Calu3 (cell line): Measurements from ENCODE around the gene MBNL2. TPM values are rescaled to one million over a fixed set of nuclear protein-coding genes. Genes with fewer than 3 reads are reported as not detected.

Experiments used
- BruUV-seq: library from RNA; stranded (reverse); fragments of 400-500 nt; replicated peaks from 2 replicates; lab custom pipeline; 2021; lab: Mats Ljungman, UMichigan
- CTCF ChIA-PET: fragments of 300-600 bp; sonication (Branson Sonifier 250); formaldehyde crosslinking; loops from one replicate; lab custom pipeline; 2022; ENCODE audit warnings: antibody characterized with exemption; lab: Charles Lee
- DNase-seq: peaks from one replicate; pipeline ENCODE4 v3.0.0; 2022
- H3K27ac Mint-ChIP-seq: one replicate; pipeline ENCODE4 v1.8.0; 2022; ENCODE audit warnings: mixed read lengths; ENCODE audit not compliant: unreplicated experiment
- H3K27me3 Mint-ChIP-seq: one replicate; pipeline ENCODE4 v1.8.0; 2022; ENCODE audit warnings: mixed read lengths; ENCODE audit not compliant: unreplicated experiment
- H3K36me3 Mint-ChIP-seq: one replicate; pipeline ENCODE4 v1.8.0; 2022; ENCODE audit warnings: mild to moderate bottlenecking, moderate library complexity, mixed read lengths; ENCODE audit not compliant: insufficient read depth, unreplicated experiment
- H3K4me1 Mint-ChIP-seq: one replicate; pipeline ENCODE4 v1.8.0; 2022; ENCODE audit warnings: mild to moderate bottlenecking, low read depth, mixed read lengths; ENCODE audit not compliant: unreplicated experiment
- H3K4me3 Mint-ChIP-seq: one replicate; pipeline ENCODE4 v1.8.0; 2022; ENCODE audit warnings: mild to moderate bottlenecking, low read depth, moderate library complexity, mixed read lengths; ENCODE audit not compliant: unreplicated experiment
- H3K9me3 Mint-ChIP-seq: one replicate; pipeline ENCODE4 v1.8.0; 2022; ENCODE audit warnings: low read depth, mixed read lengths; ENCODE audit not compliant: unreplicated experiment
- CTCF ChIP-seq: fragments of 200-600 bp; IDR thresholded peaks from one replicate; pipeline ENCODE4 v1.8.0; 2022; ENCODE audit warnings: antibody characterized with exemption; ENCODE audit not compliant: unreplicated experiment
- intact Hi-C: fragments of 100-400 bp; cut with micrococcal nuclease; formaldehyde crosslinking; loops from one replicate; pipeline ENCODE4 v1.10.0; 2022; ENCODE audit not compliant: unreplicated experiment
- total RNA-seq: library from RNA; stranded (reverse); gene quantifications from 2 replicates; pipeline ENCODE4 v1.2.3, GENCODE V29; 2022

Gene MBNL2
- total RNA-seq, 1 experiment from 2014 or later = 37.1 TPM

- CTCF ChIA-PET = no interaction called here
- no peak for TF ChIP-seq CTCF
- no peak overlapping the region for H3K4me3 Mint-ChIP-seq
- peaks cover 16% of the 10 kb centered on the region for H3K4me1 Mint-ChIP-seq
- H3K36me3 Mint-ChIP-seq = peaks cover 10% of the 10 kb centered on the region
- no TSS peak for BruUV-seq
- no peaks in the 10 kb centered on the region for H3K27me3 Mint-ChIP-seq
- no peaks in the 10 kb centered on the region for H3K9me3 Mint-ChIP-seq
- intact Hi-C loops = no loop called here
- peak overlapping the region; percentile 33 for H3K27ac Mint-ChIP-seq
- DNase-seq = no peak
Observed at GRCh38 chr13:97274829-97275649, 52.9 kb downstream of the MBNL2 start.

- Mint-ChIP-seq H3K4me3 (no peak overlapping the region), H3K27me3 (no peaks in the 10 kb centered on the region), H3K9me3 (no peaks in the 10 kb centered on the region), H3K27ac (no peak overlapping the region), H3K36me3 (peaks cover 10% of the 10 kb centered on the region), H3K4me1 (peaks cover 22% of the 10 kb centered on the region)
- CTCF ChIA-PET = no interaction called here
- no peak for DNase-seq
- TF ChIP-seq CTCF = no peak
- BruUV-seq = no TSS peak
- intact Hi-C loops = no loop called here
Observed at GRCh38 chr13:97275776-97276501, 53.8 kb downstream of the MBNL2 start.

- no peak overlapping the region for H3K4me3 Mint-ChIP-seq
- no peak for DNase-seq
- intact Hi-C loops = no loop called here
- H3K36me3 Mint-ChIP-seq = peaks cover 10% of the 10 kb centered on the region
- H3K9me3 Mint-ChIP-seq = no peaks in the 10 kb centered on the region
- BruUV-seq = no TSS peak
- no peak for TF ChIP-seq CTCF
- H3K27ac Mint-ChIP-seq = no peak overlapping the region
- CTCF ChIA-PET = no interaction called here
- H3K27me3 Mint-ChIP-seq = no peaks in the 10 kb centered on the region
- peaks cover 24% of the 10 kb centered on the region for H3K4me1 Mint-ChIP-seq
Observed at GRCh38 chr13:97276862-97277269, 54.7 kb downstream of the MBNL2 start.

- peaks cover 14% of the 10 kb centered on the region for H3K36me3 Mint-ChIP-seq
- TF ChIP-seq CTCF = no peak
- intact Hi-C loops = loop anchor here (2.0 kb wide), 1 partner anchor 62 kb away; no protein-coding TSS in a partner anchor
- peaks cover 34% of the 10 kb centered on the region for H3K4me1 Mint-ChIP-seq
- no peak overlapping the region for H3K27ac Mint-ChIP-seq
- no peaks in the 10 kb centered on the region for H3K9me3 Mint-ChIP-seq
- BruUV-seq = no TSS peak
- CTCF ChIA-PET = no interaction called here
- H3K4me3 Mint-ChIP-seq = no peak overlapping the region
- H3K27me3 Mint-ChIP-seq = no peaks in the 10 kb centered on the region
- no peak for DNase-seq
Observed at GRCh38 chr13:97278435-97279411, 56.6 kb downstream of the MBNL2 start.
